DND-41 (cell line): ENCODE data around the gene KRT32.

Experiments
- ATAC-seq: fragments of 200-7000 bp; cut with Tn5 transposase; 3 replicates; pipeline ENCODE4 v1.9.1; 2021; ENCODE audit warnings: low read depth; ENCODE audit not compliant: insufficient read depth
- DNase-seq: peaks from one replicate; pipeline ENCODE4 v3.0.0-alpha.2; 2020
- H2AFZ ChIP-seq: 2 replicates; pipeline ENCODE4 v1.6.0; 2012; ENCODE audit warnings: low read depth, low read length
- H3K27ac ChIP-seq: 2 replicates; pipeline ENCODE4 v1.5.1; 2012; ENCODE audit warnings: low read length, inconsistent platforms
- H3K27me3 ChIP-seq: fragments of 200-600 bp; sonication (generic); 2 replicates; pipeline ENCODE4 v1.6.0; 2012; ENCODE audit warnings: low read length, mild to moderate bottlenecking, inconsistent platforms; ENCODE audit not compliant: insufficient read depth, poor library complexity
- H3K36me3 ChIP-seq: 2 replicates; pipeline ENCODE4 v1.5.1; 2012; ENCODE audit warnings: low read length, inconsistent platforms; ENCODE audit not compliant: insufficient read depth
- H3K4me1 ChIP-seq: 2 replicates; pipeline ENCODE4 v1.5.1; 2012; ENCODE audit warnings: mild to moderate bottlenecking, low read length; ENCODE audit not compliant: insufficient read depth
- H3K4me2 ChIP-seq: 2 replicates; pipeline ENCODE4 v1.6.0; 2012; ENCODE audit warnings: mild to moderate bottlenecking, moderate library complexity, low read length, inconsistent platforms; ENCODE audit not compliant: insufficient read depth
- H3K4me3 ChIP-seq, 2 experiments: fragments of 200-600 bp in 1 of 2; shearing (Covaris generic) in 1 of 2; 2 replicates each; pipeline ENCODE4 v1.5.1; 2012 to 2016; ENCODE audit warnings: inconsistent platforms in 2 of 2, low read length in 2 of 2, mild to moderate bottlenecking in 2 of 2, low read depth in 1 of 2, moderate library complexity in 1 of 2
- H3K79me2 ChIP-seq: 2 replicates; pipeline ENCODE4 v1.6.0; 2012; ENCODE audit warnings: low read length, inconsistent platforms; ENCODE audit not compliant: insufficient read depth
- H3K9ac ChIP-seq: 2 replicates; pipeline ENCODE4 v1.6.0; 2012; ENCODE audit warnings: low read depth, mild to moderate bottlenecking, inconsistent platforms, low read length, moderate library complexity
- H3K9me3 ChIP-seq: 2 replicates; pipeline ENCODE4 v1.5.1; 2012; ENCODE audit warnings: low read length, moderate library complexity, mild to moderate bottlenecking, inconsistent platforms; ENCODE audit not compliant: insufficient read depth, severe bottlenecking
- H4K20me1 ChIP-seq: 2 replicates; pipeline ENCODE4 v1.6.0; 2012; ENCODE audit warnings: low read length; ENCODE audit not compliant: insufficient read depth
- EZH2 ChIP-seq: IDR thresholded peaks from 3 replicates; pipeline ENCODE4 v1.6.1; 2012; ENCODE audit warnings: borderline replicate concordance, low read depth, mild to moderate bottlenecking, moderate library complexity, low read length, inconsistent platforms; ENCODE audit not compliant: severe bottlenecking
- TF ChIP-seq, protein P1 (sequence below): IDR thresholded peaks from 2 replicates; pipeline ENCODE4 v1.5.1; 2012; ENCODE audit warnings: borderline replicate concordance, low read length, moderate library complexity, mild to moderate bottlenecking; ENCODE audit not compliant: poor library complexity, severe bottlenecking; ENCODE audit errors: extremely low read depth

Gene KRT32

DNA sequence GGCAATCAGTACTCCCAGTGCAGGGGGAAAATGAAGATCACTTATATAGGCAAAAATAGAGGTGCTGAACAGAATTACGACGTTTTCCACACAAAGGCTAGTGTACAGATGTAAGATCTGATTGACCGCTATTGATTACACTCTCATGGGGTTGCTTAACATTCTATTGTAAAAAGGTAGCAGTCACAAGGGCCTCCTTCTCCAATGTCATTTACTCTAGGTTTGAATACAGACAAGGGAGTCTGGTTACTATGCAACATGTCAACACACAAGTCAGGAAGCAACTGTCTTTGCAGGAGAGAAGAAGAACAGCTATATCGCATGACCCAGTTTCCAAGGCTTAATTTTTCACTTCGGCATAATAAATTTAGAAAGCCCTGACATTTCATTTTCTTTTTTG lies 50.7 kb downstream of the KRT32 start:
- Histone ChIP-seq H3K9me3 (no peaks in the 10 kb centered on the region), H2AFZ (no peak overlapping the region), H3K36me3 (no peaks in the 10 kb centered on the region), H4K20me1 (no peaks in the 10 kb centered on the region), H3K4me3 (no peak overlapping the region), H3K4me2 (no peak overlapping the region), H3K4me1 (no peaks in the 10 kb centered on the region), H3K27ac (no peak overlapping the region), H3K9ac (no peak overlapping the region), H3K27me3 (peaks cover 9% of the 10 kb centered on the region), H3K79me2 (no peaks in the 10 kb centered on the region)
- no peak for ATAC-seq
- TF ChIP-seq, protein P1, sequence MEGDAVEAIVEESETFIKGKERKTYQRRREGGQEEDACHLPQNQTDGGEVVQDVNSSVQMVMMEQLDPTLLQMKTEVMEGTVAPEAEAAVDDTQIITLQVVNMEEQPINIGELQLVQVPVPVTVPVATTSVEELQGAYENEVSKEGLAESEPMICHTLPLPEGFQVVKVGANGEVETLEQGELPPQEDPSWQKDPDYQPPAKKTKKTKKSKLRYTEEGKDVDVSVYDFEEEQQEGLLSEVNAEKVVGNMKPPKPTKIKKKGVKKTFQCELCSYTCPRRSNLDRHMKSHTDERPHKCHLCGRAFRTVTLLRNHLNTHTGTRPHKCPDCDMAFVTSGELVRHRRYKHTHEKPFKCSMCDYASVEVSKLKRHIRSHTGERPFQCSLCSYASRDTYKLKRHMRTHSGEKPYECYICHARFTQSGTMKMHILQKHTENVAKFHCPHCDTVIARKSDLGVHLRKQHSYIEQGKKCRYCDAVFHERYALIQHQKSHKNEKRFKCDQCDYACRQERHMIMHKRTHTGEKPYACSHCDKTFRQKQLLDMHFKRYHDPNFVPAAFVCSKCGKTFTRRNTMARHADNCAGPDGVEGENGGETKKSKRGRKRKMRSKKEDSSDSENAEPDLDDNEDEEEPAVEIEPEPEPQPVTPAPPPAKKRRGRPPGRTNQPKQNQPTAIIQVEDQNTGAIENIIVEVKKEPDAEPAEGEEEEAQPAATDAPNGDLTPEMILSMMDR = no peak
- TF ChIP-seq EZH2 = no peak
- DNase-seq = no peak

DNA sequence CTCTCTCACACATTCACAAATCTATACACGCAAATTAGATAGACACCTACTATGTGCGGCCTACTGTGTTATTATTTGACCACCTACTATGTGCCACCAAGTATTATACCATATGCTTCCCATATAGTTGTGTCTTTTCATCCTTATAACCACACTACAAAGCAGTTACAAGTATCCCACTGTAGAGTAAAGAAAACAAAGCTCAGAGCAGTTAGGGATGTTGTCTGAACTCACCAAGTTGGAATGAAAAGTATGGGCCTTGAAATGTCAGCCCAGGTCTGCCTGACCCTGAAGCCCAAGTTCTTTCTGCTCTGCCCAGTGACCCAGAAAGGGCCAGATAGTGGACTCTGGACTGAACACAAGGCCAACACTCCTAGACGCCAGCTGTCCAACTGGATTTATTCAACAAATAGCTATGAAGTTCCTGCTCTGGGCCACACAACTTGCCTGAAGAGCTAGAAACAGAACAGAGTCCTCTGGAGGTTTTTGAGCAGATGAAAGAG lies 51.3 kb downstream of the KRT32 start:
- no peak overlapping the region for H3K27ac ChIP-seq
- H3K4me2 ChIP-seq = no peak overlapping the region
- DNase-seq = no peak

DNA sequence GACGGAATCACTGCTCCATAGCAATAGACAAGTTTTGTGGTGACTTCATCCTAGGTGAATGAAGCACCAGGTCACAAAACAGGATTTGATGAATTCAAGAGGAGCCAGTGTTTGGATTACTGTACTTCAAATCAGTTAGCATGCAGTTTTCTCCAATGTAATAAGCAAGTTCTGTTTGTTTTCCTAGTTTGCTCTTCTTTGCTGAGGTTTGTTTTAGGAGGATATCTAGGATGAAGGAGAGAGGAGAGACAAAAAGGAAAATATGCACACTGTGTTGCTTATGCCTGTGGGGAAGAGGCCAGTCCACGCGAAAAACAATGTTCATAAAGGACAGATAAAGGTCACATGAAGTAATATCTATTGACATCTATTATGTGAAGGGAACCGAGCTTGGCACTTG lies 51.8 kb downstream of the KRT32 start:
- no peak for DNase-seq
- no peak for TF ChIP-seq EZH2
- TF ChIP-seq, protein P1 = no peak

More for the DNA sequence above, 51.3 kb downstream of the KRT32 start:
- TF ChIP-seq, protein P1 = no peak
- no peak for TF ChIP-seq EZH2
- Histone ChIP-seq H3K9me3 (no peaks in the 10 kb centered on the region), H3K9ac (no peak overlapping the region), H3K4me3 (no peak overlapping the region), H3K27me3 (peaks cover 5% of the 10 kb centered on the region), H3K36me3 (no peaks in the 10 kb centered on the region), H4K20me1 (no peaks in the 10 kb centered on the region), H3K79me2 (no peaks in the 10 kb centered on the region), H2AFZ (no peak overlapping the region), H3K4me1 (no peaks in the 10 kb centered on the region)
- ATAC-seq = no peak

DNA sequence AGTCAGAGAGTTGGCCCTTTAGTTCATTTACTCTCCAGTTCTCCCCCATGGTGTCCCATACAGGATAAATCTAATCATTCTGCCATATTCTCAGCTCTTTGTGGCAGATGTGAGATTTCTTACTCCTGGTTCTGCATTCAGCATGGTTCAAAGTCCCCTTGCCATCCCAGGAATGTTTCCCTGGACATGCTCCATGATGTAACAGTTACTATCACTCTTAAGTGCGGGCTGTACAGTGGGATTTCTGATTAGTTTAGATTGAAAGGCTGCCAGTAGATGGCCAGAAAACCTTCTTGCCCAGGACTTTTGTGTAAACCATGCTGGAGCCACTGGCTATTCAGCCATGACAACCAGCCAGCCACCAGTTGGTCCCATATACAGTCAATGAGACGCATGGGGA lies 53.2 kb downstream of the KRT32 start:
- no peaks in the 10 kb centered on the region for H3K9me3 ChIP-seq
- no peaks in the 10 kb centered on the region for H4K20me1 ChIP-seq
- no peak overlapping the region for H3K4me2 ChIP-seq
- no peaks in the 10 kb centered on the region for H3K79me2 ChIP-seq
- peaks cover 10% of the 10 kb centered on the region for H3K27me3 ChIP-seq
- TF ChIP-seq, protein P1 = no peak
- TF ChIP-seq EZH2 = no peak
- H3K9ac ChIP-seq = no peak overlapping the region
- H2AFZ ChIP-seq = no peak overlapping the region
- no peak for ATAC-seq
- no peak overlapping the region for H3K4me3 ChIP-seq
- no peaks in the 10 kb centered on the region for H3K4me1 ChIP-seq
- DNase-seq = no peak
- no peak overlapping the region for H3K27ac ChIP-seq
- H3K36me3 ChIP-seq = no peaks in the 10 kb centered on the region

More for the DNA sequence above, 51.8 kb downstream of the KRT32 start:
- Histone ChIP-seq H3K4me2 (no peak overlapping the region), H4K20me1 (no peaks in the 10 kb centered on the region), H3K79me2 (no peaks in the 10 kb centered on the region), H3K9ac (no peak overlapping the region), H3K4me3 (no peak overlapping the region), H3K27ac (no peak overlapping the region), H3K4me1 (no peaks in the 10 kb centered on the region), H3K9me3 (no peaks in the 10 kb centered on the region), H3K27me3 (peaks cover 5% of the 10 kb centered on the region), H3K36me3 (no peaks in the 10 kb centered on the region), H2AFZ (no peak overlapping the region)
- ATAC-seq = no peak
